NCI-H510A (cell line): Measurements from ENCODE around the gene CLIP1.

ENCODE experiments used
- DNase-seq: peaks from one replicate; lab custom pipeline; 2025; lab: John Stamatoyannopoulos, UW

CLIP1 gene

GRCh38 chr12:122245553-122245952 lies 176.9 kb downstream of the CLIP1 start:
- no peak for DNase-seq

GRCh38 chr12:122244565-122245371 lies 177.7 kb downstream of the CLIP1 start:
- no peak for DNase-seq

GRCh38 chr12:122243965-122244364 lies 178.5 kb downstream of the CLIP1 start:
- DNase-seq, result no peak

GRCh38 chr12:122238861-122239260 lies 183.6 kb downstream of the CLIP1 start:
- DNase-seq, result no peak

- no peak for DNase-seq
Measured at GRCh38 chr12:122235741-122236140, 186.7 kb downstream of the CLIP1 start.

GRCh38 chr12:122232691-122233090 lies 189.8 kb downstream of the CLIP1 start:
- DNase-seq, result no peak

- DNase-seq, result no peak
Measured at GRCh38 chr12:122230798-122231197, 191.7 kb downstream of the CLIP1 start.

GRCh38 chr12:122228092-122228491 lies 194.4 kb downstream of the CLIP1 start:
- no peak for DNase-seq

GRCh38 chr12:122227341-122227740 lies 195.1 kb downstream of the CLIP1 start:
- DNase-seq, result peak; percentile 24

GRCh38 chr12:122226366-122227125 lies 195.9 kb downstream of the CLIP1 start:
- no peak for DNase-seq

GRCh38 chr12:122225683-122226365 lies 196.6 kb downstream of the CLIP1 start, which contains the start of gene DIABLO:
Gene DIABLO, minus strand, starts transcription at chr12:122226052. Its CDS starts 38 bp downstream, at chr12:122226014.
- DNase-seq, result peak; percentile 99
